ENCODE results near the gene DMRTB1.

DMRTB1 gene

GRCh38 chr1:53411541-53412152, 47.6 kb upstream of the DMRTB1 start:
- TF ChIP-seq, protein P1, sequence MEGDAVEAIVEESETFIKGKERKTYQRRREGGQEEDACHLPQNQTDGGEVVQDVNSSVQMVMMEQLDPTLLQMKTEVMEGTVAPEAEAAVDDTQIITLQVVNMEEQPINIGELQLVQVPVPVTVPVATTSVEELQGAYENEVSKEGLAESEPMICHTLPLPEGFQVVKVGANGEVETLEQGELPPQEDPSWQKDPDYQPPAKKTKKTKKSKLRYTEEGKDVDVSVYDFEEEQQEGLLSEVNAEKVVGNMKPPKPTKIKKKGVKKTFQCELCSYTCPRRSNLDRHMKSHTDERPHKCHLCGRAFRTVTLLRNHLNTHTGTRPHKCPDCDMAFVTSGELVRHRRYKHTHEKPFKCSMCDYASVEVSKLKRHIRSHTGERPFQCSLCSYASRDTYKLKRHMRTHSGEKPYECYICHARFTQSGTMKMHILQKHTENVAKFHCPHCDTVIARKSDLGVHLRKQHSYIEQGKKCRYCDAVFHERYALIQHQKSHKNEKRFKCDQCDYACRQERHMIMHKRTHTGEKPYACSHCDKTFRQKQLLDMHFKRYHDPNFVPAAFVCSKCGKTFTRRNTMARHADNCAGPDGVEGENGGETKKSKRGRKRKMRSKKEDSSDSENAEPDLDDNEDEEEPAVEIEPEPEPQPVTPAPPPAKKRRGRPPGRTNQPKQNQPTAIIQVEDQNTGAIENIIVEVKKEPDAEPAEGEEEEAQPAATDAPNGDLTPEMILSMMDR (IDR thresholded peaks at IDR 0.05; ENCODE audit: poor library complexity, severe bottlenecking), result no peak
- ATAC-seq (ENCODE audit: low read depth), result no peak
- no peak overlapping the region for H3K27ac ChIP-seq (ENCODE audit: poor library complexity, severe bottlenecking)
- H3K4me3 ChIP-seq (ENCODE audit: severe bottlenecking), result no peak overlapping the region
- no peaks in the 10 kb centered on the region for H3K4me1 ChIP-seq (ENCODE audit: insufficient read depth, poor library complexity, severe bottlenecking)
- H3K36me3 ChIP-seq (ENCODE audit: low read depth), result no peaks in the 10 kb centered on the region
- no peaks in the 10 kb centered on the region for H3K9me3 ChIP-seq (ENCODE audit: severe bottlenecking)
- H3K27me3 ChIP-seq (ENCODE audit: insufficient read depth, poor library complexity, severe bottlenecking), result peaks cover 4% of the 10 kb centered on the region
- DNase-seq (ENCODE audit: low spot score), result no peak

- H3K4me3 ChIP-seq (ENCODE audit: severe bottlenecking), result no peak overlapping the region
- DNase-seq (ENCODE audit: low spot score), result no peak
- no peak overlapping the region for H3K27ac ChIP-seq (ENCODE audit: poor library complexity, severe bottlenecking)
- peaks cover 12% of the 10 kb centered on the region for H3K27me3 ChIP-seq (ENCODE audit: insufficient read depth, poor library complexity, severe bottlenecking)
- TF ChIP-seq, protein P1 (IDR thresholded peaks at IDR 0.05; ENCODE audit: poor library complexity, severe bottlenecking), result no peak
- H3K4me1 ChIP-seq (ENCODE audit: insufficient read depth, poor library complexity, severe bottlenecking), result no peaks in the 10 kb centered on the region
- ATAC-seq (ENCODE audit: low read depth), result no peak
- no peaks in the 10 kb centered on the region for H3K9me3 ChIP-seq (ENCODE audit: severe bottlenecking)
- no peaks in the 10 kb centered on the region for H3K36me3 ChIP-seq (ENCODE audit: low read depth)
These were observed 46.7 kb upstream of the DMRTB1 start for GRCh38 chr1:53412285-53413174.

- Histone ChIP-seq H3K27ac (ENCODE audit: poor library complexity, severe bottlenecking) (no peak overlapping the region), H3K36me3 (ENCODE audit: low read depth) (no peaks in the 10 kb centered on the region), H3K4me1 (ENCODE audit: insufficient read depth, poor library complexity, severe bottlenecking) (no peaks in the 10 kb centered on the region), H3K27me3 (ENCODE audit: insufficient read depth, poor library complexity, severe bottlenecking) (peaks cover 18% of the 10 kb centered on the region), H3K9me3 (ENCODE audit: severe bottlenecking) (no peaks in the 10 kb centered on the region), H3K4me3 (ENCODE audit: severe bottlenecking) (no peak overlapping the region)
- TF ChIP-seq, protein P1 (IDR thresholded peaks at IDR 0.05; ENCODE audit: poor library complexity, severe bottlenecking), result no peak
- DNase-seq (ENCODE audit: low spot score) (no peak), ATAC-seq (ENCODE audit: low read depth) (peak; percentile 90)
These were observed 45.8 kb upstream of the DMRTB1 start for GRCh38 chr1:53413175-53414001.

GRCh38 chr1:53414632-53415031, 44.6 kb upstream of the DMRTB1 start:
- Histone ChIP-seq H3K27ac (ENCODE audit: poor library complexity, severe bottlenecking) (no peak overlapping the region), H3K9me3 (ENCODE audit: severe bottlenecking) (no peaks in the 10 kb centered on the region), H3K4me3 (ENCODE audit: severe bottlenecking) (no peak overlapping the region), H3K27me3 (ENCODE audit: insufficient read depth, poor library complexity, severe bottlenecking) (peaks cover 22% of the 10 kb centered on the region), H3K36me3 (ENCODE audit: low read depth) (no peaks in the 10 kb centered on the region), H3K4me1 (ENCODE audit: insufficient read depth, poor library complexity, severe bottlenecking) (no peaks in the 10 kb centered on the region)
- ATAC-seq (ENCODE audit: low read depth) (no peak), DNase-seq (ENCODE audit: low spot score) (no peak)
- TF ChIP-seq, protein P1 (IDR thresholded peaks at IDR 0.05; ENCODE audit: poor library complexity, severe bottlenecking), result no peak
